ENCODE data around the gene L3MBTL1. TPM values are rescaled to one million over a fixed set of nuclear protein-coding genes. Genes with fewer than 3 reads are reported as not detected.

L3MBTL1 gene
- polyA plus RNA-seq, 1 donor (not counting 4 experiments of a cell fraction or from before 2014, with no cell fraction given) = 5.0 TPM

- no peak for DNase-seq (ENCODE audit: low read depth, low spot score)
- no peak overlapping the region for H2AFZ ChIP-seq (ENCODE audit: control insufficient read depth, low read length)
- no peaks in the 10 kb centered on the region for H3K36me3 ChIP-seq (ENCODE audit: control insufficient read depth in 2 of 2, extremely low read depth in 1 of 2, insufficient read depth in 2 of 2, low read length in 2 of 2)
- H3K27ac ChIP-seq (ENCODE audit: control insufficient read depth, insufficient read depth, low read length) = no peak overlapping the region
- FAIRE-seq = no peak
- H3K4me3 ChIP-seq (ENCODE audit: control insufficient read depth in 2 of 3, extremely low read depth in 1 of 3, insufficient read depth in 2 of 3, low read depth in 1 of 3, low read length in 3 of 3) = peak overlapping the region in 2 of 3 experiments; percentile 60 to 65
- no peaks in the 10 kb centered on the region for H4K20me1 ChIP-seq (ENCODE audit: control insufficient read depth, extremely low read depth, insufficient read depth, low read length)
- H3K79me2 ChIP-seq (ENCODE audit: control insufficient read depth, insufficient read depth, low read length) = no peaks in the 10 kb centered on the region
- peaks cover 7% of the 10 kb centered on the region for H3K27me3 ChIP-seq (ENCODE audit: control insufficient read depth, extremely low read depth, insufficient read depth, low read length)
- no peak overlapping the region for H3K9ac ChIP-seq (ENCODE audit: control insufficient read depth, extremely low read depth, insufficient read depth, low read length)
- H3K4me2 ChIP-seq (ENCODE audit: control insufficient read depth, extremely low read depth, insufficient read depth, low read depth, low read length) = peak overlapping the region; percentile 62
- no peaks in the 10 kb centered on the region for H3K9me1 ChIP-seq (ENCODE audit: control insufficient read depth, extremely low read depth, insufficient read depth, low read length)
- no peaks in the 10 kb centered on the region for H3K4me1 ChIP-seq (ENCODE audit: control insufficient read depth, extremely low read depth, insufficient read depth, low read length)
- TF ChIP-seq EZH2 (IDR thresholded peaks at IDR 0.05; ENCODE audit: low read length) (no peak), CTCF (optimal IDR thresholded peaks at IDR 0.05 in 1 of 3, IDR thresholded peaks at IDR 0.05 in 1 of 3, conservative IDR thresholded peaks at IDR 0.05 in 1 of 3; ENCODE audit: extremely low read depth in 1 of 3, insufficient read depth in 2 of 3, low read length in 3 of 3) (peak in 1 of 3 experiments; percentile 10)
- dilution Hi-C loops (cut with MboI; ENCODE audit: extremely low pct_ligation_motif_present, low sequenced_read_pairs) = no loop called here
- H3K9me3 ChIP-seq (ENCODE audit: control insufficient read depth, low read depth, low read length) = no peaks in the 10 kb centered on the region
These were observed 1.1 kb downstream of the L3MBTL1 start for GRCh38 chr20:43508604-43509040.

GRCh38 chr20:43511879-43512278 lies 4.4 kb downstream of the L3MBTL1 start:
- no peak overlapping the region for H3K4me3 ChIP-seq (ENCODE audit: control insufficient read depth in 2 of 3, extremely low read depth in 1 of 3, insufficient read depth in 2 of 3, low read depth in 1 of 3, low read length in 3 of 3)
- TF ChIP-seq EZH2 (IDR thresholded peaks at IDR 0.05; ENCODE audit: low read length) (no peak), CTCF (optimal IDR thresholded peaks at IDR 0.05 in 1 of 3, IDR thresholded peaks at IDR 0.05 in 1 of 3, conservative IDR thresholded peaks at IDR 0.05 in 1 of 3; ENCODE audit: extremely low read depth in 1 of 3, insufficient read depth in 2 of 3, low read length in 3 of 3) (no peak)
- dilution Hi-C loops (cut with MboI; ENCODE audit: extremely low pct_ligation_motif_present, low sequenced_read_pairs) = no loop called here
- H3K9ac ChIP-seq (ENCODE audit: control insufficient read depth, extremely low read depth, insufficient read depth, low read length) = no peak overlapping the region
- FAIRE-seq (no peak), DNase-seq (ENCODE audit: low read depth, low spot score) (no peak)
- no peaks in the 10 kb centered on the region for H4K20me1 ChIP-seq (ENCODE audit: control insufficient read depth, extremely low read depth, insufficient read depth, low read length)
- H3K27ac ChIP-seq (ENCODE audit: control insufficient read depth, insufficient read depth, low read length) = no peak overlapping the region
- H3K79me2 ChIP-seq (ENCODE audit: control insufficient read depth, insufficient read depth, low read length) = no peaks in the 10 kb centered on the region
- H3K4me1 ChIP-seq (ENCODE audit: control insufficient read depth, extremely low read depth, insufficient read depth, low read length) = no peaks in the 10 kb centered on the region
- H3K9me1 ChIP-seq (ENCODE audit: control insufficient read depth, extremely low read depth, insufficient read depth, low read length) = no peaks in the 10 kb centered on the region
- H3K4me2 ChIP-seq (ENCODE audit: control insufficient read depth, extremely low read depth, insufficient read depth, low read depth, low read length) = no peak overlapping the region
- H3K27me3 ChIP-seq (ENCODE audit: control insufficient read depth, extremely low read depth, insufficient read depth, low read length) = peaks cover 6% of the 10 kb centered on the region
- H3K36me3 ChIP-seq (ENCODE audit: control insufficient read depth in 2 of 2, extremely low read depth in 1 of 2, insufficient read depth in 2 of 2, low read length in 2 of 2) = no peaks in the 10 kb centered on the region
- no peaks in the 10 kb centered on the region for H3K9me3 ChIP-seq (ENCODE audit: control insufficient read depth, low read depth, low read length)
- no peak overlapping the region for H2AFZ ChIP-seq (ENCODE audit: control insufficient read depth, low read length)

Data from keratinocyte (primary cell).